HG03175 (cell line): ENCODE measurements around the gene LIFR.

Experiments
- ATAC-seq: cut with Tn5 transposase; IDR thresholded peaks from one replicate; pipeline ENCODE4 v1.9.1; 2021; ENCODE audit warnings: mild to moderate bottlenecking, moderate library complexity; ENCODE audit not compliant: unreplicated experiment

LIFR gene

GRCh38 chr5:38467353-38468040 lies 88.9 kb downstream of the LIFR start:
- ATAC-seq, result no peak

- no peak for ATAC-seq
Measured at GRCh38 chr5:38466424-38467189, 89.8 kb downstream of the LIFR start.

DNA sequence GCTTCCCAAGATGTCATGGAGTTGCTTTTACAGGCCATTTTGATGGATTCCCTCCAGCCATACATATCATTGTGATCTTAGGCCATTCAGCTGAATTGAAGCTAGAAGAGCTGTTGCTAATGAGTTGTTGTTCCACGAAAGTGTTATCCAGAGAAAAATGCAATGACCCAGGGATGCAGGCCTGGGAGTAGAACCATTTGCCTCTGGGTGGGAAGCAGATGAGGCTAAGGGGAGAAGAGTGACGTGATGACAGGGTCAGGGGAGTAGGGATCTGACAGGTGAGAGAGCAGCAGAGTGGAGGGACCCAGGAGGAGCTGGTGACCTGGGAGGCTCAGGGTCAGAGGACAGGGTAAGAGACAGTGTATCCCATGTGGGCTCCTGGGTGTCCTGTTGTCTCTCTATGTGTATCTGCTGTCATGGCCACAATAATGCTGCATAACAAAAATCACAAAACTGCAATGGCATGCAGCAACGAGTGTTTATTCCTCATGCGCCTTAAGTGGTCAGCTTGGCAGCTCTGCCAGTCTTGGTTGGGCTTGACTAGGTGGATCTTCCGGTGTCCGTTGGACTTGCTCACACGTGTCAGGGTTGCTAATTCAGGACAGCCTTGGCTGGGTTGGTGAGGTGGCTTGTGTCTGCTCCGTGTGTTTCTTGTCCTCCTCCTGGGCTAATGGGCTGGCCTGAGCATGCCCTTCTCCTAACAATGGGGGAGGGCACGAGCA lies 90.6 kb downstream of the LIFR start:
- ATAC-seq, result no peak

DNA sequence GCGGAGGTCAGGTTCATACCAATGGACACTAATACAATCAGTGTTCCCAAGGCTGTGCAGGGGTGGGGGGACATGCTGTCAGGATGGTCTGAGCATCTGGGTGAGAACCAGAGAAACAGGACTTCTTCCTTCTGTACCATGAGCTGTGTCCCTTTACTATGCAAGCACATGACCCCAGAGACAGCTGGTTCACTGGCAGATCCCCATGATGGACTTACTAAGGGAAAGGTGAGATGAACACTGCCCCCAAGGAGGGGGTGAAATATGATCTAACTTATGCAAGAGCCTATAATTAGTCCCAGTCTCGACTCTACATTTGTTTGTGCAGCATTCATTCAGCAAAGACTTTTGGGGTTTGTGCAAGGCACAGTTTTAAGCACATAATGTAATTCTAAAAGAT lies 91.4 kb downstream of the LIFR start:
- ATAC-seq, result no peak

DNA sequence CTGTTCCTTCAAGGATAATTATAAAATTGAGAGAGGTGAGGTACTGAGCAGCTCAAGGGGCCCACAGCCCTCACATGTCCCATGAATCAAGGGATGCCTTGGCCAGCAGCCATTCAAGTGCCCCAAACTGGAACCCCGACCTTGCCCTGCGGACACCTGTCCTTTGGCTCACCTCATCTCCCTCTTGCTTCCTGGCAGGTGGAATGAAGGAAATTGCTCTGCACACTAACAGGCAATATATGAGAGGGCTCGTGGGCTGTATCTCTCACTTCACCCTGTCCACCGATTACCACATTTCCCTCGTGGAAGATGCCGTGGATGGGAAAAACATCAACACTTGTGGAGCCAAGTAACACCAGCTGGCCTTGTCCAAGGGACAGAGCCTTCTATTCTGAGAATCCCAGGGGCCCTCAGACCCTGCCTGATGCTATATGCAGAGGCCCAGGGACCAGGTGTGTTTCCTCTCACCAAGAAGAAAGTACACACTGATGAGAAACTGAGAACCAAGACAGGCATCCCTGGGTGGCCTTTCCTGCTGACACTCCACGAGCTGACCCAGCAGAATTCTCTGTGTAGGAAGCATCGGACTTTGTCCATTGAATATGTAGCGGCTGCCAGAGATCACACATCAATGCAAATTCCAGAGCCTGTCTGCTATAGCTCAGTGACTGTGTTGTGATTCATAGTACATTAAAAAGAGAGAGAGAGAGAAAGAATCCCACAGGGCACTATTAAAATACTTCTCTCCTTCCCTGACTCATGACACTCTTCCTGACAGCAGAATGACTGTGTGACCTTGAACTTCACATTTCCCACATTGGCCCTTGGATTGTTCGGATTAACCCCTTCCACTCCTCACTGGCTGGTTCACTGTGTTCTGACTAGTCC lies 92.6 kb downstream of the LIFR start:
- ATAC-seq, result no peak

- ATAC-seq, result no peak
Measured at GRCh38 chr5:38462976-38463633, 93.3 kb downstream of the LIFR start.

GRCh38 chr5:38458174-38458573 lies 98.3 kb downstream of the LIFR start:
- ATAC-seq, result no peak

DNA sequence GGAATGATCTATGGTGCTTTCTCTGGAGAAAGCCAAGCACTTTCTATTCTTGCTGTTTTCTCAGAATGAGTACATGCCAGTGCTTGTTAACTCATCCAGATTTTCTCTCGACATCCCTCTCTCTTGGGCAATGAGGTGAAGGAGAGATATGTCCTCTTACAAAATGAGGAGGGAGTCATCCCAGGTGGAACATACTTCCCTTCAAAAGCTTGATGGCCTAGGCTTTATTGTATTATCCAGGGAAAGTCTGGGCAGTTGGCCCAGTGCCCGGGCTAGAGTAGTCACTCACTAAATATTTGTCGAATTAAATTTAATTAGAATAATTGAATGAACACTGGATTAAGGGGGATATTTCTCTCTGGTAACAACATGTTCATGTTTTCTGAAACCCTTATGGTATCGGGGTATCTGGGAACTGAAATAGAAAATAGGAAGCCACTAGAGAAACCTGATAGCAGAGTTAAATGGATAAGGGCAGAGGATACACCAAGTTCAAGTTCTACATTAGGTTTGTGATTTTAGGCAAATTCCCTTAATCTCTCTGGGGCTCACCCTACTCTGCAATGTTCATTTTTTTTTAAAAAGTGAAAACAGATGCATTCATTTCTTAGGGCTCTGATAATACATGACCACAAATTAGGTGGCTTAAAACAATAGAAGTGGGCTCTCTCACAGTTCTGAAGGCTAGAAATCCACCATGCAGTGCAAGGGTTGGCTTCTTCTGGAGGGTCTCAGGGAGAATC lies 99.6 kb downstream of the LIFR start:
- ATAC-seq, result no peak

- ATAC-seq, result peak; percentile 75
Measured at GRCh38 chr5:38455796-38456330, 100.6 kb downstream of the LIFR start.

DNA sequence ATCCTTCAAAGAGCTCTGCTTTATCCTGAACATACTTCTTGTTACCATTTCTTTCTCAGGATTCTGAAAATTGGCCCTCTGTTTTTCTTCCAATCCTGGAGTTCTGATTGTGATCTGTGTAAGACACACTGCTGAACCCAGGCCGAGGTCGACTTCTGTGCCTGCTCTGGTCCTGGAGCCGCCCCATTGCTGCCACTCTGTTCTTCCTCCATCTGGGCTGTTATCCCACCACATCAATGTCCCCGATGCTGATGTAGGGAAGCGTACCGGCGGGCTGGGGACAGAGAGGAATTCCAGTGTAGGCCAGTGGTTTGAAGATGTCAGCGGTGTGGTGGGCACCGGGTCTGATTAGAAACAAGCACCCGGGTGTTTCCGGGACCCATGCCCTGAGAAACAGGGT lies 102.5 kb downstream of the LIFR start:
- ATAC-seq, result no peak

GRCh38 chr5:38453506-38453905 lies 102.9 kb downstream of the LIFR start:
- peak; percentile 94 for ATAC-seq

DNA sequence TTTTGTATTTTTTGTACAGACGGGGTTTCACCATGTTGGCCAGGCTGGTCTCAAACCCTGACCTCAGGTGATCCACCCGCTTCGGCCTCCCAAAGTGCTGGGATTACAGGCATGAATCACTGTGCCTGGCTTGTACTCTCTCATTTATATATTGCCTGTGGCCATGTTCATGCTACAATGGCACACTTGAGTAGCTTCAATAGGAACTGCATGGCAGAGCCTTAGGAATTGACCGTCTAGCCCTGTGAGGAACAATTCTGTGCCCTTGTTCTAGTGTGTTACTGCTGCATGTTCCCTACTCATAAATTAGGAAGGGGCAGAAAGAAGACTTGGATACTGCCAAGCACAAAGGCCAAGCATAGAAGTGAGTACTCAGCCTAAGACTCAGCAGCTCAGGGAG lies 104.2 kb downstream of the LIFR start:
- ATAC-seq, result no peak

DNA sequence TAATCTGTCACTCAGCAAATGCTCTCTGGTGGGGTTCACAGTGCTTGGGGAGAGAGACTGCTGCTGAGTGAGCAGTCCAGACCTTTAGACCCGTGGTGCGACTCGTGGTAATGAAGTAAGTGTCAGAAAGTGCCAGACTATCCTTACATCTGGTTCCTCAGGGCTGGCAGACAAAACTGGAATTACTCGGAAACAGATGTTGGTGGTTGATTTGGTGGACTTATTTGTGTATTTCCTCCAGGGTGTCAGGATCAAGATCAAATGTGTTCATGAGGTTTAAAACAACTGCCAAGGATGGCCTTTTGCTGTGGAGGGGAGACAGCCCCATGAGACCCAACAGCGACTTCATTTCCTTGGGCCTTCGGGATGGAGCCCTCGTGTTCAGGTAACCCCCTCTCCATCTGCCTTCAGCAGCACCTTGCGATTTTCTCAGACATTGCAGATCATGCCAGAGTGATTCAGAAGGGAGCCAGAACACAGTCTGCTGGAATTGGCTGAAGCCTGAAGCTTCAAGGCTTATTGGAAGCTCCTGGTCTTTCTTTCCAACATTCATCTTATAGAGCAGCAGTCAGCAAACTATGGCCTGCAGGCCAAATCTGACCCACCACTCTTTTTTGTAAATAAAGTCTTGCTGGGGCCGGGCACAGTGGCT lies 105.2 kb downstream of the LIFR start:
- no peak for ATAC-seq

- no peak for ATAC-seq
Measured at GRCh38 chr5:38450627-38451026, 105.8 kb downstream of the LIFR start.

DNA sequence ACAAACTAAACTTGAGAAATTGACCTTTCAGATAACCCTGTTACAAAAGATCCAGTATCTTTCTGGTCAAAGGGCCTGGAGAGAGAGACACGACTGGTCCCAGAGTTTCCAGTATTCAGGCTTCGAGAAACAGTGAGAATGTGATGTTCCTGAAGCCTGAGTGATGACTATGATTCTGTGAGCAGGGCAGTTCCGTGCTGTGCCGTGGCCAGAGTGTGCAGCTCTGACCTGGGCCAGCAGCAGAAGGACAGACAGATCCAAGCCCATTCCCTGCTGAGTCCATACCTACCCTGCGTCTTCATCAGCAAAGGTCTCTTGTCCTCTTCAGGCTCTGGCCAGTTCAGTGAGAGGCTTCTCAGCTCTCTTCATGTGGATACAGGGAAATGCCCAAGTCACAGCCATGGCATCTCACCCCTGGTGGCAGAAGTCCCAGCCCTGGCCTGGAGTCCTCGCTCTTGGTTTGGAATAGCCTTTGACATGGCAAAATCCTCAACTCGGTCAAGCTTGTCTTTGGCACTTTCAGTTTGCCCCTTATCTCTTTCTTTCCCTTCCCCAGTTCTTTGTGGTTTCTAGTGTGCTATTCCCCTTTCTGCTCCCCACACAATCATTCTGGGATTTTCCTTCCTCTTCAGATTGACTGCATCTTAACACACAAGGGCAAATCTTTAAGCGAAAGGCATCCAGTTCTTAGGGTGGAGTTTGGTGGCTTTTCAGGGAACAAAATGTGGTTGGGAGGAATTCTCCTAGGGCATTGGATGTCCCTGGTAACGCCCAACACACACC lies 107.7 kb downstream of the LIFR start:
- ATAC-seq, result no peak

DNA sequence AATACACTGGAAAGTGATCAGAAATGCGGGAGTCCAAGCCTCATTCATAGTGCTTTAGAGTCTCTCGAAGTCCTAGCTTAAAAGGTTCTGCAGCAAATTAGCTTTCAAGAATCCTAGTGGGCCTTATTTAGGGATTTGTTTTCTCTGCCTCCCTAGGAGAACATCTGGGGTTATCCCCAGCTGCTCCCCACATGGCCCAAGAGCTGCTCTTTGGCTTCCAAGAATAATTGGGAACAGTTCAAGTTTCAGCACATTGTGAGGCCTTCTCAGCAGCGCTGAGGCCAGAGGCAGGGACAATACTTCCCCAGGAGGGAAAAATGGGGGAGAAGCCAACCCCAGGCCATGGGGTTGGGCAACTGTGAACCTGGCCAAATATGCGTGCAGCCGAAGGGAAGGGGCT lies 108.7 kb downstream of the LIFR start:
- ATAC-seq, result no peak

DNA sequence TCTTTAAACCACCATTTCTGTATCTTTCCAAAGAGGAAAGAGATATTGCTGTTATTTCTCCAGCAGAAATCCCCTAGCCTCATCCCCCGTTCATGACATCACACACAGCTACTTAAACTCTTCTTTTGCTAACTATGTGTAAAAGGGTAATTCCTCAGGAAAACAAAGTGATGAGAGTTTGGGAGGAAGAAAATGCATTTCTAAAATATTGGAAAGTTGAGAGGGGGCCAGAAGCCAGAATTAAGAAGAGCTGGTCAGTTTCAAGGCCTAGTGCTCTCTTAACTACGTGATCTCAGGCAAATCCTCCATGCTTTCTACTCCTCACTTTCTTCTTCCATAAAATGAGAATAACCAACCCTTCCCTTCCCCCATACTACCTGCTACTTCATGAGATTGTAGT lies 109.4 kb downstream of the LIFR start:
- no peak for ATAC-seq

DNA sequence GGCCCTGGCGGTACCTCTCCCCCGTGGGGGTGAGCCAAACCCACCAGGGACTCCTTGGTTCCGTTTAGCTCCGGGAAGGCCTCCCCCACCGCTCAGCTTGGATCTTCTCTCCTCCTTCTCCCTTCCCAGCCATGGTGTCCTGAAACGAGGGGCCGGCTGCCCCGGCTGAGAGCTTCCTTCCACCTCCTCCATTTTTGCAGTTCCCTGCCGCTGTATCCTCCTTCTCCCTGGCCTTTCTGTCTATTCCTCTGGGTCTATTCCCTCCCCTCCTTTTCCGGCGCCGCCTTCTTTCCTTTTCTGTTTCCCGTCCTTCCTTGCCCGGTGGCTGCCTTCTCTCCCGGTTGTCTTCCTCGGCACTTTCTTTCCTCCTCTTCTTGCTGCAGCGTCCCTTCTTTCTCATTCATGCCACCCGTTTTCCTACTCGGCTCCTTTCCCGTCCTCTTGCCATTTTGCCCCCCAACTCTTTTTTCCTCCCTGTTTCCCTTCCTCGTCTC lies 110.4 kb downstream of the LIFR start:
- no peak for ATAC-seq
